ENCODE data around the gene TRPT1. TPM values are rescaled to one million over a fixed set of nuclear protein-coding genes. Genes with fewer than 3 reads are reported as not detected.
A peak's percentile ranks its signal among the peaks of the same experiment; 100 is the strongest.

The TRPT1 gene
- total and polyA plus RNA-seq, 9 of the 15 experiments (the other 6 are each of a cell fraction or from before 2014, with no cell fraction given), result 4.6 to 41.7 (median 23.1) TPM

DNA sequence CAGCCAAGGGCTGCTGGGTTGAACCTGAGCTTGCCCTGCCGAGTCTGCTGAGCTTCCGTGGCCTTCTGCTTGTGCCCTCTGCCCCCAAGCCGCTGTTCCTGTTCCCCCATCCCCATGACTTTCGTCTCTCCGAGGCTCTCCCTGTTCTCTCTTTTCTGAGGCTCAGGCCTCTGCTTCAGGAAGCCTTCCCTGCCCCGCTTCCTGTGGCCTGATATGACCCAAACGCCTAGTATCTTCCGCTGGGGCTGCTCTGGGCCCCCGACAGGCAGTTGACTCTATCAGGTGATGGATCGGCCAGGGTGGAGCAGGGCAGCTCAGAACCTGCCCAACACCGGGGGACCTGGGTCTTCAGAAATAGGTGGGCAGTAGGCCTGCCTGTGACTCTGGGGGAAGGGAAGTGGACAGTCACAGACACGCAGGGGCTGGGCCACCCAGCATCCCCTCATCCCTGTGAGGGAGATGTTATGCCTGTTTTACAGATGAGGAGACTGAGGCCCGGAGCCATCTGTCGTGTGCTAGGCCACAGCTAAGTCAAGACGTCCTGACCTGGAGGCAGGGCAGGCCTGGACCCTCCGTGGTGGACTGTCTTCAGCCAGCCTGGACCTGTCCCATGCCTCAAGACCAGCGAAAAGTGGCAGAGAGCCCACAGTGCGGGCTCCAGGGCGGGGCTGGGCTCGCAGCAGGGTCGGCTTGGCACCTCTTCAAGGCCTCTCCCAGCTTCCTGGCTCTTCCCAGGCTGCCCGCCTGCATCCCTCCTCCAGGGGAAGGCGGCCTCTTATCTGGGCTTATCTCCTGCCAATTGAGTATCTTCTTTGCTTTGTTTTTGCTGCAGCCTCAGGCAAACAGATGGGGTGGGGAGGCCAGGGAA is 42.3 kb upstream of the TRPT1 start (continued):
- no peak for TF ChIP-seq ZFPM2 (CRISPR knock-in tag; IDR thresholded peaks at IDR 0.05)
- no peak for TF ChIP-seq RBM39 (optimal IDR thresholded peaks at IDR 0.05; ENCODE audit: low read depth, low read length)
- peak; percentile 44; the same call in 1 of the 2 replicates for TF ChIP-seq ZSCAN29 (IDR thresholded peaks at IDR 0.05)
- TF ChIP-seq, protein P1, sequence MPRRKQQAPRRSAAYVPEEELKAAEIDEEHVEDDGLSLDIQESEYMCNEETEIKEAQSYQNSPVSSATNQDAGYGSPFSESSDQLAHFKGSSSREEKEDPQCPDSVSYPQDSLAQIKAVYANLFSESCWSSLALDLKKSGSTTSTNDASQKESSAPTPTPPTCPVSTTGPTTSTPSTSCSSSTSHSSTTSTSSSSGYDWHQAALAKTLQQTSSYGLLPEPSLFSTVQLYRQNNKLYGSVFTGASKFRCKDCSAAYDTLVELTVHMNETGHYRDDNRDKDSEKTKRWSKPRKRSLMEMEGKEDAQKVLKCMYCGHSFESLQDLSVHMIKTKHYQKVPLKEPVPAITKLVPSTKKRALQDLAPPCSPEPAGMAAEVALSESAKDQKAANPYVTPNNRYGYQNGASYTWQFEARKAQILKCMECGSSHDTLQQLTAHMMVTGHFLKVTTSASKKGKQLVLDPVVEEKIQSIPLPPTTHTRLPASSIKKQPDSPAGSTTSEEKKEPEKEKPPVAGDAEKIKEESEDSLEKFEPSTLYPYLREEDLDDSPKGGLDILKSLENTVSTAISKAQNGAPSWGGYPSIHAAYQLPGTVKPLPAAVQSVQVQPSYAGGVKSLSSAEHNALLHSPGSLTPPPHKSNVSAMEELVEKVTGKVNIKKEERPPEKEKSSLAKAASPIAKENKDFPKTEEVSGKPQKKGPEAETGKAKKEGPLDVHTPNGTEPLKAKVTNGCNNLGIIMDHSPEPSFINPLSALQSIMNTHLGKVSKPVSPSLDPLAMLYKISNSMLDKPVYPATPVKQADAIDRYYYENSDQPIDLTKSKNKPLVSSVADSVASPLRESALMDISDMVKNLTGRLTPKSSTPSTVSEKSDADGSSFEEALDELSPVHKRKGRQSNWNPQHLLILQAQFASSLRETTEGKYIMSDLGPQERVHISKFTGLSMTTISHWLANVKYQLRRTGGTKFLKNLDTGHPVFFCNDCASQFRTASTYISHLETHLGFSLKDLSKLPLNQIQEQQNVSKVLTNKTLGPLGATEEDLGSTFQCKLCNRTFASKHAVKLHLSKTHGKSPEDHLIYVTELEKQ (CRISPR knock-in tag; IDR thresholded peaks at IDR 0.05), result no peak
- TF ChIP-seq ZBTB7A (IDR thresholded peaks at IDR 0.05; ENCODE audit: borderline replicate concordance, control insufficient read depth, low read depth, low read length), result peak; percentile 7; the same call in 1 of the 2 replicates
- TF ChIP-seq, protein P2, sequence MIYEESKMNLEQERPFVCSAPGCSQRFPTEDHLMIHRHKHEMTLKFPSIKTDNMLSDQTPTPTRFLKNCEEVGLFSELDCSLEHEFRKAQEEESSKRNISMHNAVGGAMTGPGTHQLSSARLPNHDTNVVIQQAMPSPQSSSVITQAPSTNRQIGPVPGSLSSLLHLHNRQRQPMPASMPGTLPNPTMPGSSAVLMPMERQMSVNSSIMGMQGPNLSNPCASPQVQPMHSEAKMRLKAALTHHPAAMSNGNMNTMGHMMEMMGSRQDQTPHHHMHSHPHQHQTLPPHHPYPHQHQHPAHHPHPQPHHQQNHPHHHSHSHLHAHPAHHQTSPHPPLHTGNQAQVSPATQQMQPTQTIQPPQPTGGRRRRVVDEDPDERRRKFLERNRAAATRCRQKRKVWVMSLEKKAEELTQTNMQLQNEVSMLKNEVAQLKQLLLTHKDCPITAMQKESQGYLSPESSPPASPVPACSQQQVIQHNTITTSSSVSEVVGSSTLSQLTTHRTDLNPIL (CRISPR knock-in tag; IDR thresholded peaks at IDR 0.05), result no peak
- TF ChIP-seq HNRNPH1 (optimal IDR thresholded peaks at IDR 0.05; ENCODE audit: low read depth, low read length), result no peak
- TF ChIP-seq KLF6 (CRISPR knock-in tag; IDR thresholded peaks at IDR 0.05; ENCODE audit: borderline replicate concordance), result no peak
- TF ChIP-seq CC2D1A (IDR thresholded peaks at IDR 0.05), result no peak
- TF ChIP-seq CEBPB (tag; IDR thresholded peaks at IDR 0.05), result no peak
- TF ChIP-seq, protein P3, sequence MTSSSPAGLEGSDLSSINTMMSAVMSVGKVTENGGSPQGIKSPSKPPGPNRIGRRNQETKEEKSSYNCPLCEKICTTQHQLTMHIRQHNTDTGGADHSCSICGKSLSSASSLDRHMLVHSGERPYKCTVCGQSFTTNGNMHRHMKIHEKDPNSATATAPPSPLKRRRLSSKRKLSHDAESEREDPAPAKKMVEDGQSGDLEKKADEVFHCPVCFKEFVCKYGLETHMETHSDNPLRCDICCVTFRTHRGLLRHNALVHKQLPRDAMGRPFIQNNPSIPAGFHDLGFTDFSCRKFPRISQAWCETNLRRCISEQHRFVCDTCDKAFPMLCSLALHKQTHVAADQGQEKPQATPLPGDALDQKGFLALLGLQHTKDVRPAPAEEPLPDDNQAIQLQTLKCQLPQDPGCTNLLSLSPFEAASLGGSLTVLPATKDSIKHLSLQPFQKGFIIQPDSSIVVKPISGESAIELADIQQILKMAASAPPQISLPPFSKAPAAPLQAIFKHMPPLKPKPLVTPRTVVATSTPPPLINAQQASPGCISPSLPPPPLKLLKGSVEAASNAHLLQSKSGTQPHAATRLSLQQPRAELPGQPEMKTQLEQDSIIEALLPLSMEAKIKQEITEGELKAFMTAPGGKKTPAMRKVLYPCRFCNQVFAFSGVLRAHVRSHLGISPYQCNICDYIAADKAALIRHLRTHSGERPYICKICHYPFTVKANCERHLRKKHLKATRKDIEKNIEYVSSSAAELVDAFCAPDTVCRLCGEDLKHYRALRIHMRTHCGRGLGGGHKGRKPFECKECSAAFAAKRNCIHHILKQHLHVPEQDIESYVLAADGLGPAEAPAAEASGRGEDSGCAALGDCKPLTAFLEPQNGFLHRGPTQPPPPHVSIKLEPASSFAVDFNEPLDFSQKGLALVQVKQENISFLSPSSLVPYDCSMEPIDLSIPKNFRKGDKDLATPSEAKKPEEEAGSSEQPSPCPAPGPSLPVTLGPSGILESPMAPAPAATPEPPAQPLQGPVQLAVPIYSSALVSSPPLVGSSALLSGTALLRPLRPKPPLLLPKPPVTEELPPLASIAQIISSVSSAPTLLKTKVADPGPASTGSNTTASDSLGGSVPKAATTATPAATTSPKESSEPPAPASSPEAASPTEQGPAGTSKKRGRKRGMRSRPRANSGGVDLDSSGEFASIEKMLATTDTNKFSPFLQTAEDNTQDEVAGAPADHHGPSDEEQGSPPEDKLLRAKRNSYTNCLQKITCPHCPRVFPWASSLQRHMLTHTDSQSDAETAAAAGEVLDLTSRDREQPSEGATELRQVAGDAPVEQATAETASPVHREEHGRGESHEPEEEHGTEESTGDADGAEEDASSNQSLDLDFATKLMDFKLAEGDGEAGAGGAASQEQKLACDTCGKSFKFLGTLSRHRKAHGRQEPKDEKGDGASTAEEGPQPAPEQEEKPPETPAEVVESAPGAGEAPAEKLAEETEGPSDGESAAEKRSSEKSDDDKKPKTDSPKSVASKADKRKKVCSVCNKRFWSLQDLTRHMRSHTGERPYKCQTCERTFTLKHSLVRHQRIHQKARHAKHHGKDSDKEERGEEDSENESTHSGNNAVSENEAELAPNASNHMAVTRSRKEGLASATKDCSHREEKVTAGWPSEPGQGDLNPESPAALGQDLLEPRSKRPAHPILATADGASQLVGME (CRISPR knock-in tag; IDR thresholded peaks at IDR 0.05), result no peak
- no peak for TF ChIP-seq POLR2A (conservative IDR thresholded peaks at IDR 0.05)
- TF ChIP-seq ZNF766 (CRISPR knock-in tag; conservative IDR thresholded peaks at IDR 0.05), result no peak; the same call in 1 of the 2 replicates
- TF ChIP-seq, protein P4, sequence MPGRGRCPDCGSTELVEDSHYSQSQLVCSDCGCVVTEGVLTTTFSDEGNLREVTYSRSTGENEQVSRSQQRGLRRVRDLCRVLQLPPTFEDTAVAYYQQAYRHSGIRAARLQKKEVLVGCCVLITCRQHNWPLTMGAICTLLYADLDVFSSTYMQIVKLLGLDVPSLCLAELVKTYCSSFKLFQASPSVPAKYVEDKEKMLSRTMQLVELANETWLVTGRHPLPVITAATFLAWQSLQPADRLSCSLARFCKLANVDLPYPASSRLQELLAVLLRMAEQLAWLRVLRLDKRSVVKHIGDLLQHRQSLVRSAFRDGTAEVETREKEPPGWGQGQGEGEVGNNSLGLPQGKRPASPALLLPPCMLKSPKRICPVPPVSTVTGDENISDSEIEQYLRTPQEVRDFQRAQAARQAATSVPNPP (IDR thresholded peaks at IDR 0.05; ENCODE audit: borderline replicate concordance, insufficient read depth, insufficient read length), result no peak
- no peak for TF ChIP-seq RAD51 (IDR thresholded peaks at IDR 0.05; ENCODE audit: borderline replicate concordance, low read depth)
- 0 out of 2 replicates have a peak, but pooled peaks have one; percentile 24 for TF ChIP-seq ZNF707 (CRISPR knock-in tag; conservative IDR thresholded peaks at IDR 0.05)
